ENCODE data around the gene ARPC4. TPM values are rescaled to one million over a fixed set of nuclear protein-coding genes. Genes with fewer than 3 reads are reported as not detected.
"Not testable (repeated sequence)": the region's sequence is repeated elsewhere in the genome, so short reads cannot be mapped to it uniquely, and the experiment has no call there.

The ARPC4 gene
- total and polyA plus RNA-seq, 7 donors, result 75.6 to 240 (median 150) TPM

DNA sequence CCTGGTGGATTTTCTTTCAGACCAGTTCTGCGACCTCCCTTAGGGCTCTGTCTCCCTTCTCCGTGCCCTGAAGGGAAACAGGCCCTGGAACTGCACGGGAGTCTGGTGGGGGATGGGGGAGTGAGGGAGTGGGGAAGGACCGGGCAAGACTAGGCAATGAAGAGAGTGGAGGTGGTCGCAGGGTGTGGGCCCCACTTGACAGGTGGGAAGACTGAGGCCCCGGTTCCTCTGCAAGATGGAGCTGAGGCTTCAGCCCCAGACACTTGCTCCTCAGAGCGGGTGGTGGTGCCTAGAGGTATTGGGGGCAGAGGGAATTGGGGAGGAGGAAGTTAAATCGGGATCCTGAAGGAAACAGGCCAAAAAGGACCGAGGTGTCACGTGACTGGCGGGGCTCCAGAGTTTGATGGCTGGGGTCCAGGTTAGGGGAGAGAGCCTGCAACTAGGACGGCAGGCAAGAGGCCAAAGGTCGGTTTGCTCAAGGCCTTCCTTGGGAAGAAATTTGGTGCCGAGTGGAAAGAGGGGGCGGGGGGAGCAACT lies 22.5 kb upstream of the ARPC4 start:
- TF ChIP-seq EP300 (IDR thresholded peaks at IDR 0.05) (no peak), POLR2AphosphoS5 (IDR thresholded peaks at IDR 0.05) (peak in 3 of 4 donors; percentile 19 to 36 (median 26))
- Histone ChIP-seq H3K27me3 (no peaks in the 10 kb centered on the region), H3K36me3 (peaks cover 0 to 9% (median 0%) of the 10 kb centered on the region in 4 donors), H3K4me3 (peak overlapping the region; percentile 60 to 83 (median 74)), H3K27ac (peak overlapping the region; percentile 85 to 89 (median 87)), H3K4me1 (peaks cover 0 to 40% (median 32%) of the 10 kb centered on the region in 4 donors), H3K9me3 (no peaks in the 10 kb centered on the region)
- intact Hi-C loops (cut with DNase I), result loop anchor here (5.0 kb wide), 1 partner anchor 242 kb away; no protein-coding TSS in a partner anchor
- 7 to 24% methylated on average over 15 of the region's 15 CpGs for WGBS, 2 donors
- DNase-seq, result peak; percentile 97

DNA sequence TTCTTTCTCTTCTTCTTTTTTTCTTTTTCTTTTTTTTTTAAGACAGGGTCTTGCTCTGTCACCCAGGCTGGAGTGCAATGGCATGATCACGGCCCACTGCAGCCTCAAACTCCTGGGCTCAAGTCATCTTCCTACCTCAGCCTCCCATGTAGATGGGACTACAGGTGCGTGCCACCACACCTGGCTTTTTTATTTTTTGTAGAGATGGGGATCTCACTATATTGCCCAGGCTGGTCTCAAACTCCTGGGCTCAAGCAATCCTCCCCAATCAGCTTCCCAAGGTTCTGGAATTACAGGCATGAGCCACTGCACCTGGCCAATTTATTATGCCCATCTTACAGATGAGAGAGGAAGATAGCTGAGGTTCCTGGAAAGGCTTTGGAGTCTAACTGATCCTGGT lies 21.9 kb upstream of the ARPC4 start:
- Histone ChIP-seq H3K27ac (peak overlapping the region; percentile 85 to 89 (median 87)), H3K4me1 (peaks cover 0 to 40% (median 32%) of the 10 kb centered on the region in 4 donors)
- not testable (repeated sequence) for H3K9me3 ChIP-seq, H3K36me3 ChIP-seq, DNase-seq, H3K27me3 ChIP-seq, H3K4me3 ChIP-seq
- WGBS, 2 donors, result 84 to 94% methylated on average over 2 of the region's 2 CpGs
- intact Hi-C loops (cut with DNase I), result loop anchor here (5.0 kb wide), 1 partner anchor 241 kb away; no protein-coding TSS in a partner anchor

- Histone ChIP-seq H3K9me3 (no peaks in the 10 kb centered on the region), H3K36me3 (peaks cover 4 to 30% (median 18%) of the 10 kb centered on the region in 4 donors), H3K27ac (no peak overlapping the region), H3K4me1 (peaks cover 0 to 9% (median 7%) of the 10 kb centered on the region in 4 donors), H3K27me3 (no peaks in the 10 kb centered on the region), H3K4me3 (no peak overlapping the region)
- 69 to 95% methylated on average over 5 of the region's 5 CpGs for WGBS, 2 donors
- TF ChIP-seq CTCF (IDR thresholded peaks at IDR 0.05), result no peak
- intact Hi-C loops (cut with DNase I), result no loop called here
- no peak for DNase-seq
Measured at GRCh38 chr3:9776896-9777693, 15.8 kb upstream of the ARPC4 start.

DNA sequence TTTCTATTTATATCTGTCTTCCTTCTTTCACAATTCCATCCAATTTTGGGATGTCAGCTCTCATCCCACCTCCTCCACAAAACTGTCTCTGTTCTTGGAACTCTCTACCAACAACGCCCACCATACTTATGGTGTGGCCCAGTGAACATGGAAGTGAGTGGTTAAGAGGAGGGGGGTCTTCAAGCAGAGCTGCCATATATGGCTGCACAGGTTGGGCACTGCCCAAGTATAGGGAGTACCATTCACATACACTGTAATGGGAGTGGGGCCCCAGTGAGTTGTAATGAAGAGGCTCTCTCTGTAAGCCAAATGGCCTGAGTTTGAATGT lies 15.2 kb upstream of the ARPC4 start:
- no peak for DNase-seq
- peaks cover 0 to 9% (median 7%) of the 10 kb centered on the region in 4 donors for H3K4me1 ChIP-seq
- no peaks in the 10 kb centered on the region for H3K9me3 ChIP-seq
- peak overlapping the region in 2 of 4 donors; percentile 18 to 32 for H3K27ac ChIP-seq
- H3K36me3 ChIP-seq, result peaks cover 7 to 36% (median 20%) of the 10 kb centered on the region in 4 donors
- WGBS, 2 donors, result 88 to 91% methylated on average over 1 of the region's 1 CpG
- intact Hi-C loops (cut with DNase I), result no loop called here
- no peak for TF ChIP-seq EP300 (IDR thresholded peaks at IDR 0.05)
- TF ChIP-seq CTCF (IDR thresholded peaks at IDR 0.05), result no peak
- TF ChIP-seq POLR2AphosphoS5 (IDR thresholded peaks at IDR 0.05), result no peak
- no peak for TF ChIP-seq POLR2A (IDR thresholded peaks at IDR 0.05)
- H3K4me3 ChIP-seq, result no peak overlapping the region
- H3K27me3 ChIP-seq, result no peaks in the 10 kb centered on the region

DNA sequence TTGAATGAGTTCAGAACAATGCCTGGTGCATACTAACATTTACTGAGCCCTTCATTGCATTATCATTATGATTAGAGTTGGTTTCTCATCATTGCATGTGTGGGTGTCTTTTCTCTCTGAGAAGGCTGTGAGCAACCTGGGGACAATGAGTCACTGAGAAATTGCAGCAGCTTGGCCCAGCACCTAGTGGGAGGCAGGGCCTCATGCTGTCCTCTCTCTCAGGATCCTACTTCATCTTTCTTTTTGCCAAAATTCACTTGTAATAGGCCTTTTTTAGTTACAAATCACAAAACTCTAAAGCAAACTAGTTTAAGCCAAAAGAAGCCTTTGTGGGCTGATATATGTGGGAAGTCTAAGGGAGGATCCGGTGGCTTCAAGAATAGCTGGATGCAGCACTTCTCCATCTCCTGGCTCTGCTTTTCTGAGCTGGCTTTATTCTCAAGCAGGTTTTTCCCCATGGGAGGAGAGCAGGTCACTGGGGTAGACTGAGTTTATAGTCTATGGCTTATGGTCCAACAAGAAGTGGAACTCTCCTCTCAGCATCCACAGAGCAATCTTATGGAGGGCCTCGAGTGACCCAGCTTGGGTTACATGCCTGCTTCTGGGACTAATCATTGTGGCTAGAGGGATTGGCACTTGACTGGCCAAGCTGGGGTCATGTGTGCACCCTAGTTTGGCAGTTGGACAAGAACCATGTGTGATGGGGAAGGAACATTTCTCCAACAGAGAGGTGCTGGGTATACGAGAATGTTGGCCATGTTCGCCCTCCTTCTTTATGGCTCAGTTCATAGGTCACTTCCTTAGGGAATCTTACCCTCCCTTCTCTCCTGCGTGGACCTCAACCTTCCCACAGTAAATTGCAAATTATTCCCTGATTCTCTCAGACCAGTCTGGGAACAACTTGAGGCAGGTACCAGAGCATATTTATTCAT lies 14.5 kb upstream of the ARPC4 start:
- Histone ChIP-seq H3K4me3 (no peak overlapping the region), H3K9me3 (no peaks in the 10 kb centered on the region), H3K27me3 (no peaks in the 10 kb centered on the region), H3K36me3 (peaks cover 9 to 44% (median 20%) of the 10 kb centered on the region in 4 donors), H3K27ac (peak overlapping the region in 3 of 4 donors; percentile 18 to 32 (median 23)), H3K4me1 (peaks cover 0 to 9% (median 7%) of the 10 kb centered on the region in 4 donors)
- no peak for DNase-seq
- no peak for TF ChIP-seq POLR2AphosphoS5 (IDR thresholded peaks at IDR 0.05)
- TF ChIP-seq POLR2A (IDR thresholded peaks at IDR 0.05), result no peak
- TF ChIP-seq EP300 (IDR thresholded peaks at IDR 0.05), result no peak
- TF ChIP-seq CTCF (IDR thresholded peaks at IDR 0.05), result no peak
- intact Hi-C loops (cut with DNase I), result no loop called here
- WGBS, 2 donors, result 46 to 71% methylated on average over 5 of the region's 5 CpGs
